ENCODE measurements around the gene DRC1. TPM values are rescaled to one million over a fixed set of nuclear protein-coding genes. Genes with fewer than 3 reads are reported as not detected.

The DRC1 gene
- total RNA-seq, 4 donors from 2014 or later = not detected

DNA sequence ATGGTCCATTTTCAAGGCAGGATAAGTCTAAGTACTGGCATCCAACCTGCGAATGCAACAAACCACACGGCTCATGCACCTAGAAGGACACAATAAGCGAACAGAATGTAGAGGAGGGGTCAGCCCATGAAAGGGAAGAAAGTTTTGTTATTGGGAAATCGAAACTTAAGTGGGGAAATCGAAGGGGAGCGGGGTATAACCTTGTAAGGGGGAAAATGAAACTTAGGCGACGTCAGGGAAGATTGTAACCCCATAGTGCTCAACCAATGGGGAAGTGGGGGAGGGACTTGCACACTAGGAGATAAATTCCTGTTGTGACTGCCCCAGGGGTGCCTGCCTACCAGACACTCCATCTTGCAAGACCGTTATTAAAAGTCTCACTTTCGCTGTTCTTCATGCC, 91.8 kb downstream of the DRC1 start:
- 88 to 92% methylated on average over 10 of the region's 10 CpGs for WGBS, 2 donors
- no peak for DNase-seq (ENCODE audit: low spot score in 2 of 2)
- intact Hi-C loops (cut with DNase I; ENCODE audit: low total_unique reads) = no loop called here
- TF ChIP-seq, protein P1, sequence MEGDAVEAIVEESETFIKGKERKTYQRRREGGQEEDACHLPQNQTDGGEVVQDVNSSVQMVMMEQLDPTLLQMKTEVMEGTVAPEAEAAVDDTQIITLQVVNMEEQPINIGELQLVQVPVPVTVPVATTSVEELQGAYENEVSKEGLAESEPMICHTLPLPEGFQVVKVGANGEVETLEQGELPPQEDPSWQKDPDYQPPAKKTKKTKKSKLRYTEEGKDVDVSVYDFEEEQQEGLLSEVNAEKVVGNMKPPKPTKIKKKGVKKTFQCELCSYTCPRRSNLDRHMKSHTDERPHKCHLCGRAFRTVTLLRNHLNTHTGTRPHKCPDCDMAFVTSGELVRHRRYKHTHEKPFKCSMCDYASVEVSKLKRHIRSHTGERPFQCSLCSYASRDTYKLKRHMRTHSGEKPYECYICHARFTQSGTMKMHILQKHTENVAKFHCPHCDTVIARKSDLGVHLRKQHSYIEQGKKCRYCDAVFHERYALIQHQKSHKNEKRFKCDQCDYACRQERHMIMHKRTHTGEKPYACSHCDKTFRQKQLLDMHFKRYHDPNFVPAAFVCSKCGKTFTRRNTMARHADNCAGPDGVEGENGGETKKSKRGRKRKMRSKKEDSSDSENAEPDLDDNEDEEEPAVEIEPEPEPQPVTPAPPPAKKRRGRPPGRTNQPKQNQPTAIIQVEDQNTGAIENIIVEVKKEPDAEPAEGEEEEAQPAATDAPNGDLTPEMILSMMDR (IDR thresholded peaks at IDR 0.05) = no peak
- TF ChIP-seq POLR2A (IDR thresholded peaks at IDR 0.05) = no peak
- no peak overlapping the region for H3K4me3 ChIP-seq (ENCODE audit: low read depth, poor library complexity, severe bottlenecking)

DNA sequence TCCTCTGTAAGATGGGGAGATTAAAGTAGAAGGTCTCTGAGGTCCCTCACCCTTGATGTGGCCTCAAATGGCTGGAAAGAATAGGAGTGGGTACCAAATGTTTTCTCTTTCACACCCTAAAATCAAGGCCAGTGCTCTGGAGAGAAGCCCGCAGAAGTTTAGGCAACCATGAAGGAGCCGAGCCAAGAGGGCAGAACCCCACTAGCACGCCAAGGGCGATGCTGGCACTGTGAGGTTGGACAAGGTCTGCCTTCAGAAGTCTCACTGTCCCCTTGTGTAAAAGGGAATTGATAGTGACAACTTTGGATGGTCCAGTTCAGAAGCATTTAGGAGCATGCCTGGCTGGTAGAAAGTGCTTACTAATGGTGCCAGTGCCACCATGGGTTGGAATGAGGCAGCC, 92.5 kb downstream of the DRC1 start:
- DNase-seq (ENCODE audit: low spot score in 2 of 2) = no peak
- H3K4me3 ChIP-seq (ENCODE audit: low read depth, poor library complexity, severe bottlenecking) = no peak overlapping the region
- intact Hi-C loops (cut with DNase I; ENCODE audit: low total_unique reads) = no loop called here
- TF ChIP-seq, protein P1 (IDR thresholded peaks at IDR 0.05) = no peak
- no peak for TF ChIP-seq POLR2A (IDR thresholded peaks at IDR 0.05)
- 93 to 96% methylated on average over 4 of the region's 4 CpGs for WGBS, 2 donors

DNA sequence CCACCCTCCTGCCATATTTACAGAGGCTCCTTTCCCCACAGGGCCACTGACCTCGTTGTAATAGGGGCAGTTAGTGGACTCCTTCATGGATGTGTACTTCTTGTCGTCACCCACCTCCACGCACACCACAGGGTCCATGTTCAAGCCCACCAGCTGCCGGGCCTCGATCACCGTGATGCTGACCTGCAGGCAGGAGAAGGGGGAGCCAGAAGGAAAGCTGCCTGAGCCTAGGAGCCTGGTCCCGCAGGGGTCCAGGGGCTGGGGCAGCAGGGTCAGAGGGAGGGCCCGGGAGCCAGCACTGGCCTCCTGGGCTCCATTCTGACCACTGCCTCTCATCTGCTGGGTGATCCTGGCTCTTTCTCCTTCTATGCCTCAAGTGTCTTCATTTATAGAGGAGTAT, 93.2 kb downstream of the DRC1 start:
- WGBS, 2 donors = 93 to 94% methylated on average over 8 of the region's 8 CpGs

DNA sequence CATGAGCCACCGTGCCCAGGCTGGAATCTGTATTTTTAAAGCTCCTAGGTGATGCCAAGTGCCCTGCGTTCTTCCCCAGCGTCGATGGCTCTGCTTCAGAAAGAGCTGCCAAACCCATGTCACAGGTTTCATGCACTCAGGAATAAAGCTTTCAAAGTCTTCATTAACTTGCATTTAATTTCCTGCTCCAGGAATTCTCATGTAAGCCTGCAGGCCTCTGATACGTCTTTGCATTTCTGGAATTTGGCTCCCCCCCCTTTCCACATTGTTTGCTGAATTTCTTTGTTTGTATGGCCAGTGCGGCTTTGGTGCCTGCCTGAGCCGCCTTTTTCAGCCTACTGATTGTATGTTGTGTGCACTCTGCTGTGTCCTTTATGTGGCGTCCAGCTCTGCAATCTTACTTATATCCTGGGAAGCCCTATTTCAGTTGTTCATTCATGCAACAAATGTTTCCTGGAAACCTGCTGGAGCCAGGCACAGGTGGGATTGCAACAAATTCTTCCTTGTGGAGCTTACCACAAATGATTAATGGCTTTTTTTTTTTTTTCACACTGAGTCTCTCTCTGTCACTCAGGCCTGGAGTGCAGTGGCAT, 94.1 kb downstream of the DRC1 start:
- intact Hi-C loops (cut with DNase I; ENCODE audit: low total_unique reads) = no loop called here
- H3K4me3 ChIP-seq (ENCODE audit: low read depth, poor library complexity, severe bottlenecking) = no peak overlapping the region
- DNase-seq (ENCODE audit: low spot score in 2 of 2) = no peak
- TF ChIP-seq, protein P1 (IDR thresholded peaks at IDR 0.05) = no peak
- TF ChIP-seq POLR2A (IDR thresholded peaks at IDR 0.05) = no peak
- WGBS, 2 donors = 70 to 76% methylated on average over 8 of the region's 8 CpGs

More for the DNA sequence above, 93.2 kb downstream of the DRC1 start:
- TF ChIP-seq, protein P1 (IDR thresholded peaks at IDR 0.05) = no peak
- no peak for TF ChIP-seq POLR2A (IDR thresholded peaks at IDR 0.05)
- intact Hi-C loops (cut with DNase I; ENCODE audit: low total_unique reads) = no loop called here
- DNase-seq (ENCODE audit: low spot score in 2 of 2) = no peak
- H3K4me3 ChIP-seq (ENCODE audit: low read depth, poor library complexity, severe bottlenecking) = no peak overlapping the region

DNA sequence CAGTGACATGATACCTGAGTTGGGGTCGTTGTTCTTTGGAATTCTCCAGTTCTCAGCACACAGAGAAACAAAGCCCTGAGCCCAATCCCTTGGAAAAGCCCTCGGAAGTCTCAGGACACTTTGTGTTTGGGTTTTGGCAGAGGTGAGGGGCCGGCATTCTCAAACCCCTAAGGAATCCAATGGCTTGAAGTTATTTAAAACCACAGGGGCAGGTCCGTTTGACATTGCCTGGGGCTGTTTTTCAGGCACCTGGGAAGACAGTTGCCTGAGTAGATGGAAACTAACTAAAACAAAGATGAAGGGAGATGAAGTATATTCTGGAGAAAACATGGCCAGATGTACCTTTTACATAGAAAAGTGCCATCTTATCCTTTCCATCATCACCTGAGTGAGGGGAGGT, 98.7 kb downstream of the DRC1 start:
- 59 to 61% methylated on average over 4 of the region's 4 CpGs for WGBS, 2 donors
- TF ChIP-seq POLR2A (IDR thresholded peaks at IDR 0.05) = no peak
- TF ChIP-seq, protein P1 (IDR thresholded peaks at IDR 0.05) = no peak
- H3K4me3 ChIP-seq (ENCODE audit: low read depth, poor library complexity, severe bottlenecking) = no peak overlapping the region
- intact Hi-C loops (cut with DNase I; ENCODE audit: low total_unique reads) = no loop called here
- DNase-seq (ENCODE audit: low spot score in 2 of 2) = no peak

All from lower leg skin (tissue), 4 donors.